Keratinocyte (primary cell): ENCODE data around the gene EYA3. TPM values are rescaled to one million over a fixed set of nuclear protein-coding genes. Genes with fewer than 3 reads are reported as not detected.

Source experiments
- DNase-seq: peaks from one replicate; pipeline ENCODE4 v3.0.0-alpha.2; 2011; ENCODE audit warnings: low read depth, missing footprints, low spot score
- FAIRE-seq: peaks from 2 replicates; lab custom pipeline; 2011; peaks lifted over from hg19 to GRCh38; lab: Jason Lieb, UNC
- H2AFZ ChIP-seq: 2 replicates; pipeline ENCODE4 v1.6.0; 2012; ENCODE audit warnings: low read length, control low read depth, inconsistent platforms; ENCODE audit not compliant: control insufficient read depth
- H3K27ac ChIP-seq: 2 replicates; pipeline ENCODE4 v1.5.1; 2011; ENCODE audit warnings: low read length; ENCODE audit not compliant: control insufficient read depth, insufficient read depth
- H3K27me3 ChIP-seq: 3 replicates; pipeline ENCODE4 v1.6.0; 2011; ENCODE audit warnings: low read length; ENCODE audit not compliant: control insufficient read depth, insufficient read depth; ENCODE audit errors: extremely low read depth
- H3K36me3 ChIP-seq, 2 experiments: 2 replicates in 1 of 2; 3 replicates in 1 of 2; pipeline ENCODE4 v1.5.1; 2011; ENCODE audit warnings: low read length in 2 of 2, mild to moderate bottlenecking in 1 of 2; ENCODE audit not compliant: control insufficient read depth in 2 of 2, insufficient read depth in 2 of 2; ENCODE audit errors: extremely low read depth in 1 of 2
- H3K4me1 ChIP-seq: 3 replicates; pipeline ENCODE4 v1.5.1; 2011; ENCODE audit warnings: low read length; ENCODE audit not compliant: control insufficient read depth, insufficient read depth; ENCODE audit errors: extremely low read depth
- H3K4me2 ChIP-seq: 3 replicates; pipeline ENCODE4 v1.6.0; 2011; ENCODE audit warnings: low read depth, low read length; ENCODE audit not compliant: control insufficient read depth, insufficient read depth; ENCODE audit errors: extremely low read depth
- H3K4me3 ChIP-seq, 3 experiments: fragments of 200-600 bp in 1 of 3; sonication (generic) in 1 of 3; 2 replicates in 2 of 3; 3 replicates in 1 of 3; pipeline ENCODE4 v1.5.1; 2011 to 2016; ENCODE audit warnings: low read length in 3 of 3, mild to moderate bottlenecking in 3 of 3, control low read depth in 2 of 3, inconsistent platforms in 1 of 3, low read depth in 1 of 3, mixed read lengths in 1 of 3, mixed run types in 1 of 3, moderate library complexity in 1 of 3; ENCODE audit not compliant: control insufficient read depth in 2 of 3, insufficient read depth in 2 of 3; ENCODE audit errors: extremely low read depth in 1 of 3
- H3K79me2 ChIP-seq: 2 replicates; pipeline ENCODE4 v1.6.0; 2012; ENCODE audit warnings: low read length; ENCODE audit not compliant: control insufficient read depth, insufficient read depth
- H3K9ac ChIP-seq: 3 replicates; pipeline ENCODE4 v1.6.0; 2011; ENCODE audit warnings: low read length; ENCODE audit not compliant: control insufficient read depth, insufficient read depth; ENCODE audit errors: extremely low read depth
- H3K9me1 ChIP-seq: 3 replicates; pipeline ENCODE4 v1.6.0; 2011; ENCODE audit warnings: low read length; ENCODE audit not compliant: control insufficient read depth, insufficient read depth; ENCODE audit errors: extremely low read depth
- H3K9me3 ChIP-seq: 2 replicates; pipeline ENCODE4 v1.5.1; 2012; ENCODE audit warnings: low read depth, low read length; ENCODE audit not compliant: control insufficient read depth
- H4K20me1 ChIP-seq: 3 replicates; pipeline ENCODE4 v1.6.0; 2011; ENCODE audit warnings: low read length; ENCODE audit not compliant: control insufficient read depth, insufficient read depth; ENCODE audit errors: extremely low read depth
- EZH2 ChIP-seq: IDR thresholded peaks from one replicate; pipeline ENCODE4 v1.6.1; 2012; ENCODE audit warnings: inconsistent platforms, mild to moderate bottlenecking, low read length, moderate library complexity
- dilution Hi-C: fragments of 300-500 bp; cut with MboI; formaldehyde crosslinking; loops from one replicate; pipeline ENCODE4 v1.7.0; 2020; ENCODE audit warnings: low sequenced_read_pairs; ENCODE audit not compliant: extremely low pct_ligation_motif_present
- polyA plus RNA-seq, 5 experiments: library from polyadenylated mRNA; depleted of rRNA in 3 of 5; stranded (reverse) in 3 of 5; stranded (forward) in 1 of 5; unstranded in 1 of 5; fragments of >200 nt; gene quantifications; 1 replicate in 1 of 5; 2 replicates in 3 of 5; 3 replicates in 1 of 5; pipeline versions ENCODE4 v1.2.1 to v1.2.3, GENCODE V29; 2011 to 2012; ENCODE audit warnings: missing spikeins in 2 of 5, low read depth in 1 of 5, low replicate concordance in 1 of 5
- TF ChIP-seq, protein P1 (sequence below), 3 experiments: IDR thresholded peaks in 1 of 3; conservative IDR thresholded peaks in 1 of 3; optimal IDR thresholded peaks in 1 of 3; 2 replicates in 2 of 3; 3 replicates in 1 of 3; pipeline versions ENCODE3 to v1.5.1; 2011; ENCODE audit warnings: low read length in 3 of 3, mild to moderate bottlenecking in 3 of 3, moderate library complexity in 2 of 3, control low read depth in 1 of 3, inconsistent platforms in 1 of 3; ENCODE audit not compliant: insufficient read depth in 2 of 3; ENCODE audit errors: extremely low read depth in 1 of 3

Gene EYA3
- polyA plus RNA-seq, 1 donor (not counting 4 experiments of a cell fraction or from before 2014, with no cell fraction given) = 17.6 TPM

DNA sequence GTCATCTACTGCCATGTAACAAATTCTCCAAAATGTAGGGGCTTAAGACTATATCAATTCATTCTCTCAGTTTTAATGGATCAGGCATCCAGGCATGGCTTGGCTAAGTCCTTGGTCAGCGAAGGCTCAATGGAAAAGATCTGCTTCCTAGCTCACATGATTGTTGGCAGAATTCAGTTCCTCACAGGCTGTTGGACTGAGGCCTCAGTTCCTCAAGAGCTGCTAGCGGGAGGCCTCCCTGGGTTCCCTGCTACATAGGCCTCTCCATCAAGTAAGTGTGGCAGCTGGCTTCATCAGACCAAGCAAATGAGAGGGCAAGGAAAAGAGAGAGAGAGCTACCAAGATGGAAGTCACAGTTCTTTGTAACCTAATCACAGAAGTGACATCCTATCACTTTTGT is 19.6 kb upstream of the EYA3 start:
- no peak for FAIRE-seq
- H3K4me1 ChIP-seq = peaks cover 23% of the 10 kb centered on the region
- TF ChIP-seq, protein P1, sequence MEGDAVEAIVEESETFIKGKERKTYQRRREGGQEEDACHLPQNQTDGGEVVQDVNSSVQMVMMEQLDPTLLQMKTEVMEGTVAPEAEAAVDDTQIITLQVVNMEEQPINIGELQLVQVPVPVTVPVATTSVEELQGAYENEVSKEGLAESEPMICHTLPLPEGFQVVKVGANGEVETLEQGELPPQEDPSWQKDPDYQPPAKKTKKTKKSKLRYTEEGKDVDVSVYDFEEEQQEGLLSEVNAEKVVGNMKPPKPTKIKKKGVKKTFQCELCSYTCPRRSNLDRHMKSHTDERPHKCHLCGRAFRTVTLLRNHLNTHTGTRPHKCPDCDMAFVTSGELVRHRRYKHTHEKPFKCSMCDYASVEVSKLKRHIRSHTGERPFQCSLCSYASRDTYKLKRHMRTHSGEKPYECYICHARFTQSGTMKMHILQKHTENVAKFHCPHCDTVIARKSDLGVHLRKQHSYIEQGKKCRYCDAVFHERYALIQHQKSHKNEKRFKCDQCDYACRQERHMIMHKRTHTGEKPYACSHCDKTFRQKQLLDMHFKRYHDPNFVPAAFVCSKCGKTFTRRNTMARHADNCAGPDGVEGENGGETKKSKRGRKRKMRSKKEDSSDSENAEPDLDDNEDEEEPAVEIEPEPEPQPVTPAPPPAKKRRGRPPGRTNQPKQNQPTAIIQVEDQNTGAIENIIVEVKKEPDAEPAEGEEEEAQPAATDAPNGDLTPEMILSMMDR (optimal IDR thresholded peaks at IDR 0.05 in 1 of 3, IDR thresholded peaks at IDR 0.05 in 1 of 3, conservative IDR thresholded peaks at IDR 0.05 in 1 of 3; ENCODE audit: extremely low read depth in 1 of 3, insufficient read depth in 2 of 3, low read length in 3 of 3) = no peak
- no peak for TF ChIP-seq EZH2
- H3K27ac ChIP-seq = no peak overlapping the region
- H3K27me3 ChIP-seq = no peaks in the 10 kb centered on the region
- dilution Hi-C loops = no loop called here
- no peak overlapping the region for H3K9ac ChIP-seq
- no peaks in the 10 kb centered on the region for H3K9me1 ChIP-seq
- H3K4me2 ChIP-seq = no peak overlapping the region
- H3K36me3 ChIP-seq = no peaks in the 10 kb centered on the region
- H2AFZ ChIP-seq = no peak overlapping the region
- no peaks in the 10 kb centered on the region for H3K9me3 ChIP-seq
- H4K20me1 ChIP-seq = no peaks in the 10 kb centered on the region
- no peak overlapping the region for H3K4me3 ChIP-seq
- H3K79me2 ChIP-seq = no peaks in the 10 kb centered on the region
- no peak for DNase-seq

DNA sequence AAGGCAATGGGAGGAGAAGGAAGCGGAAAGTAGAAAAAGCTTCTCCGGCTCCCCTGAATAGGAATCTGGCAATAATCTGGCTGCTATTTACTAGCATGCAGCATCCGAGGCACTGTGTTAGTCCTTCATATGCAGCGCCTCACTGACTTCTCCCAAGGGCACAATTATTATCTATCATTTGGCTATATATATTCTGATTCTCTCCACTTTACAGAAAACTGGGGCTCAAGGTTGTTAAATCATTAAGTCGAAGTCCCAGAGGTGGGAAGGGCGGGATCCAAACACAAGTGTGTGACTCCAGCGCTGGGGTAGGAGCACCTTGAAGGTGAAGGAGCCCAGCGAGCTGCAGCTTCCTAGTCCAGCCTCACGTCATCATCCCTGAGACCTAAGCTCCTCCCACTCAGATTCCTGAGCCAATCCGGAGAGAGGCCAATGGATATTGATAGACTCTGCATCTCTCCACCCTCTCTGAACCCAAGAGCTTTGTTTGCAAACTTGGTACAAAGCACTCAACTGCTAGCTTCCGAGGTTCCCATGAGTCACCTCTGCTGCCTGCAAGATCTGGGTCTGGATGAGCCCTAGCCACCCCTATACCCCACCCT is 16.6 kb upstream of the EYA3 start:
- dilution Hi-C loops = no loop called here
- Histone ChIP-seq H3K9me3 (no peaks in the 10 kb centered on the region), H3K79me2 (no peaks in the 10 kb centered on the region), H3K9ac (no peak overlapping the region), H2AFZ (peak overlapping the region; percentile 85), H4K20me1 (no peaks in the 10 kb centered on the region), H3K27me3 (no peaks in the 10 kb centered on the region), H3K4me1 (peaks cover 7% of the 10 kb centered on the region), H3K27ac (peak overlapping the region; percentile 6), H3K9me1 (no peaks in the 10 kb centered on the region), H3K36me3 (no peaks in the 10 kb centered on the region), H3K4me2 (peak overlapping the region; percentile 69), H3K4me3 (peak overlapping the region in 2 of 3 experiments; percentile 21 to 36)
- peak; percentile 66 for DNase-seq
- peak; percentile 75 for FAIRE-seq
- TF ChIP-seq, protein P1 (optimal IDR thresholded peaks at IDR 0.05 in 1 of 3, IDR thresholded peaks at IDR 0.05 in 1 of 3, conservative IDR thresholded peaks at IDR 0.05 in 1 of 3; ENCODE audit: extremely low read depth in 1 of 3, insufficient read depth in 2 of 3, low read length in 3 of 3) = no peak
